GM21423 (cell line): ENCODE measurements around the gene TUG1.

ENCODE experiments used
- ATAC-seq: cut with Tn5 transposase; IDR thresholded peaks from one replicate; pipeline ENCODE4 v1.9.1; 2021; ENCODE audit warnings: mild to moderate bottlenecking, moderate library complexity; ENCODE audit not compliant: unreplicated experiment

TUG1 gene

GRCh38 chr22:30996462-30996861, 27.4 kb downstream of the TUG1 start:
- no peak for ATAC-seq

GRCh38 chr22:30998329-30998728, 29.3 kb downstream of the TUG1 start:
- ATAC-seq: no peak

DNA sequence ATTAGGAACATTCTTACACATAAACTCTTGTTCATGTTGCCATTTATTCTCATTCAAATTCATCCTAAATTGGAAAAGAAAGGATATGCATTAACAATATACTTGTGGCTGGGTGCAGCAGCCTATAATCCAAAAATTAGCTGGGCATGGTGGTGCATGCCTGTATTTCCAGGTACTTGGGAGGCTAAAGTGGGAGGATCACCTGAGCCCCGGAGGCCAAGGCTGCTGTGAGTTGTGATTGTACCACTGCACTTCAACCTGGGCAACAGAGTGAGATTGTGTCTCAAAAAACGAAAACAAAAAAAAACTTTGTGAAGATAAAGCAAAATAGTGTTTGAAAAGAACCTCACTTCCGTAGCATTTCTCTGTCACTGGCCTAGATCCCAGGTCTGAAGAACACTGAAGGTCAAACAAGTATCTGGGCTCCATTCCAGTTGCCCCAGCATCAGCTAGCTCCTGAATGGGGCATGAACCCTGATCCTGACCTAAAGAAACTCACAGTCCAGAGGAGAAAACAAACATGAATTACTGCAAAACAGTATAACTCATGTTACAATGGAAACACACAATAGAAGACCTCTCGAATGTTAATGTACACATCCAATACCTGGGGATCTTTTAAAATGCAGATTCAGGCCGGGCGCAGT, 32.2 kb downstream of the TUG1 start:
- no peak for ATAC-seq

GRCh38 chr22:31005535-31005934, 36.5 kb downstream of the TUG1 start:
- ATAC-seq: no peak

DNA sequence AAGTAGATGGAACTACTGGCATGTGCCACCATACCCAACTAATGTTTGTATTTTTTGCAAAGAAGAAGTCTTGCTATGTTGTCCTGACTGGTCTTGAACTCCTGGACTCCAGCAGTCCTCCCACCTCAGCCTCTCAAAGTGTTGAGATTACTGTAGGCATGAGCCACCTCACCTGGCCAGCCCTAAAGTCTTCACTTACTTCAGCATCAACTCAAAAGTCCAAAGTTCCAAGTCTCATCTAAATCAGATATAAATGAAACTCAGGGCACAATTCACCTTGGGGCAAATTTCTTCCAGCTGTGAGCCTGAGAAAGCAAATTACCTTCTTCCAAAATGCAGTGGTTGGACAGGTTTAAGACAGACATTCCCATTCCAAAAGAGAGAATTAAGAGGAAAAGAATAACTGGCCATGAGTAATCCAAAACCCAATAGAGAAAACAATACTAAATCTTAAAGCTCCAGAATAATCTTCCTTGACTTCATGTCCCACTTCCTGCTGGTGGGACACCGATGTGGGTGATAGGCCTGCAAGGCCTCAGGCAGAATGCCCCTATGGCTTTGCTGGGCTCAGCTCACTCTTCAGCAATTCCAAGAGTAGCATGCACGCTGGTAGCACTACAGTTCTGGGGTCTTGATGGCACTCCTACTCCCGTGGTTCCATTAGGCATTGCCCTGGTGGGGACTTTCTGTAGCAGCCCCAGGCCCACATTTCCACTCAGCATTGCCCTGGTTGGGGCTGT, 50.3 kb downstream of the TUG1 start:
- no peak for ATAC-seq

GRCh38 chr22:31020334-31020733, 51.3 kb downstream of the TUG1 start:
- ATAC-seq: no peak

DNA sequence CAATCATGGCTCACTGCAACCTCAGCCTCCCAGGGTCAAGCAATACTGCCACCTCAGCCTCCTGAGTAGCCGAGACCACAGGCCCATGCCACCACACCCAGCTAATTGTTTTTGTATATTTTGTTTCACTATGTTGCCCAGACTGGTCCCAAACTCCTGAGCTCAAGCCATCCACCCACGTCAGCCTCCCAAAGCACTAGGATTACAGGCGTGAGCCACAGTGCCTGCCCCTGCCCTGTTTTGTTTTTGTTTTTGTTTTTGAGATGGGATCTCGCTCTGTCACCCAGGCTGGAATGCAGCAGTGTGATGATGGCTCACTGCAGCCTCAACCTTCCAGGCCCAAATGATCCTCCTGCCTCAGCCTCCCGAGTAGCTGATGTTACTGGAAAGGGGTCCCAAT, 53.5 kb downstream of the TUG1 start:
- no peak for ATAC-seq
